Adipocyte (in vitro differentiated cells): ENCODE data around the gene PCDHA3.
"Not testable (repeated sequence)": the region's sequence is repeated elsewhere in the genome, so short reads cannot be mapped to it uniquely, and the experiment has no call there.

Source experiments
- DNase-seq: peaks from one replicate; pipeline ENCODE4 v3.0.0-alpha.2; 2015; ENCODE audit warnings: low read depth
- H3K27me3 ChIP-seq: replicated peaks from 2 replicates; pipeline ENCODE4 v1.7.0; 2013; ENCODE audit warnings: mild to moderate bottlenecking, low read length, moderate library complexity; ENCODE audit not compliant: control insufficient read depth, insufficient read depth
- H3K36me3 ChIP-seq: 2 replicates; pipeline ENCODE4 v1.7.0; 2013; ENCODE audit warnings: low read length, mild to moderate bottlenecking, moderate library complexity; ENCODE audit not compliant: control insufficient read depth, insufficient read depth, severe bottlenecking
- H3K4me1 ChIP-seq: 2 replicates; pipeline ENCODE4 v1.7.0; 2013; ENCODE audit warnings: mild to moderate bottlenecking, low read length, moderate library complexity; ENCODE audit not compliant: control insufficient read depth, insufficient read depth
- H3K4me3 ChIP-seq: 2 replicates; pipeline ENCODE4 v1.7.0; 2013; ENCODE audit warnings: mild to moderate bottlenecking, low read length, moderate library complexity
- H3K9ac ChIP-seq: 2 replicates; pipeline ENCODE4 v1.7.0; 2013; ENCODE audit warnings: mild to moderate bottlenecking, low read length, moderate library complexity
- H3K9me3 ChIP-seq: 2 replicates; pipeline ENCODE4 v1.7.0; 2013; ENCODE audit warnings: mild to moderate bottlenecking, low read length, moderate library complexity; ENCODE audit not compliant: control insufficient read depth

PCDHA3 gene

DNA sequence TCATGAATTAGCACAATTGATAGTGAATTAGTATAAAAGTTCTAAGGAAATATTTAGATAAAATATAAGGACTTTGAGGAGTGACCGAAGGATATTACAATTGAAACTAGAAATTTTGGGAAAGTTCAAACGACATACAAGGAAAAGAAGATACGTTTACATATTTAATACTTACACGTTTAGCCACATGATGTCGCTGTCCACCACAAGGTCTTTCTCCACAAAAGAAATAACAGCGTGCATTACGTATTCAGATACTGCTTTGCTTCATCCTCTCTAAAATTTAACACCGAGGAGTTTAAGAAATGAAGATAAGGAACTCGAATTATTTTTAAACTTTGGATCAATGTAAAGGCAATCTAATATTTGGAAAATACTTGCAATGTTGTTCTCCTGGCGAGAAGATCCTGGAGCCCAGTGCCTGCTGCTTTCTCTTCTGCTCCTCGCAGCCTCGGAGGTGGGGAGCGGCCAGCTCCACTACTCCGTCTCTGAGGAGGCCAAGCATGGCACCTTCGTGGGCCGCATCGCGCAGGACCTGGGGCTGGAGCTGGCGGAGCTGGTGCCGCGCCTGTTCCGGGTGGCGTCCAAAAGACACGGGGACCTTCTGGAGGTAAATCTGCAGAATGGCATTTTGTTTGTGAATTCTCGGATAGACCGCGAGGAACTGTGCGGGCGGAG is at the start of gene PCDHA3:
TSS of gene PCDHA3 (plus strand) at position 242 of the 678 bp plus-strand sequence.
- Histone ChIP-seq H3K9ac (no peak within 1 kb of the TSS), H3K4me3 (peak within 1 kb of the TSS; percentile 69), H3K36me3 (no peaks in the 10 kb centered on the region), H3K4me1 (no peaks in the 10 kb centered on the region), H3K9me3 (peaks cover 33% of the 10 kb centered on the region), H3K27me3 (no peaks in the 10 kb centered on the region)
- DNase-seq, result peak; percentile 2

DNA sequence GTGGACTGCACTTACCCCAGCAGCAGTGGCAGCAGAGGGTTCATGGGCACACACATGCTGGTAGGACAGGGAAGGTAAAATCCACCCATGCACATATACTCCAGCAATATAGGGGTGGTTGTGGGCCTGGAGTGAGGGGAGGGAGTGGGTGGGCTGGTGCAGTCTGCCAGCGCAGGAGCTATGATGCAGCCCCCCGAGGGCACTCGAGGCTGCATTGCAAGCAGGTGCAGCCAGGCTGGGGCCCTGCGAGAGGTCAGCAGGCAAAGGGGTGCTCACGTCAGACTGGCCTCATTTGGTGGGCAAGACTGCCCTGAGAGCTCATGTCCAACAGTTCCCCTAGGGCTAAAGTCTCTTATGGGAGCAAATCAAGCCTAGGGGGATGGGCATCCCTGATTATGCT is 47.3 kb upstream of the PCDHA3 start:
- DNase-seq, result no peak
- Histone ChIP-seq H3K36me3 (no peaks in the 10 kb centered on the region), H3K9me3 (peaks cover 71% of the 10 kb centered on the region), H3K4me3 (no peak overlapping the region), H3K9ac (no peak overlapping the region), H3K4me1 (no peaks in the 10 kb centered on the region), H3K27me3 (no peaks in the 10 kb centered on the region)

DNA sequence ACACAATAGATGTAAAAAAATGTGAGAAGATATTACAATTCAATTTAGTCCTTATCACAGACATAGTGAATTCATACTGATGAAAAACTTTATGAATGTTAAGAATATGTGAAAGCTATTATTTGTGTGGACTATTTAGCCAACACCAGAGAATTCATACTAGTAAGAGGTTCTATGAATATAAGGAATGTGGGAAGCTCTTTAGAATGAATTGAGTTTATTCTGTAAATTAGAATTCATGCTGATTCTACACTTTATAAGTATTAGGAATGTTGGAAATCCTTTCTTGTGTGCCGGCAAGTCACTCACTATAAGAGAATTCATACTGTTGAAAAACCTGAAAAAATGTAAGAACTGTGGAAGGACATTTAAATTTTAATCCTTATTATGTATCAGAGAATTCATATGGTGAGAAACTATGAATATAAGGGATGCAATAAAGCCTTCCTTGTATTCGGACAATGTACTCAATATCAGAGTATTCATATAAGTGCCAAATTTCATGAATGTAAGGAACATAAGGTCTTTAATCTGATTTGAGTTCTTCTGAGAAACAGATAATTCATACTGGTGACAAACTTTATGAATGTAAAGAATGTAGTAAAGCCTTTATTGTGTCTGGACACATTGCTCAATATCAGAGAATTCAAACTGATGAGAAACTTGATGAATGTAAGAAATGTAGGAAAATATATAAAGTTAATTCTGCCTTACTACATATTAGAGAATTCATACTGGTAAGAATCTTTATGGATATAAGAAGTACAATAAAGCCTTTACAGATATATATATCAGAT is 36.5 kb upstream of the PCDHA3 start:
- no peak for DNase-seq
- H3K27me3 ChIP-seq, result no peaks in the 10 kb centered on the region
- H3K36me3 ChIP-seq, result no peaks in the 10 kb centered on the region
- H3K9me3 ChIP-seq, result peaks cover 83% of the 10 kb centered on the region
- H3K9ac ChIP-seq, result no peak overlapping the region
- H3K4me3 ChIP-seq, result peak overlapping the region; percentile 15
- no peaks in the 10 kb centered on the region for H3K4me1 ChIP-seq

DNA sequence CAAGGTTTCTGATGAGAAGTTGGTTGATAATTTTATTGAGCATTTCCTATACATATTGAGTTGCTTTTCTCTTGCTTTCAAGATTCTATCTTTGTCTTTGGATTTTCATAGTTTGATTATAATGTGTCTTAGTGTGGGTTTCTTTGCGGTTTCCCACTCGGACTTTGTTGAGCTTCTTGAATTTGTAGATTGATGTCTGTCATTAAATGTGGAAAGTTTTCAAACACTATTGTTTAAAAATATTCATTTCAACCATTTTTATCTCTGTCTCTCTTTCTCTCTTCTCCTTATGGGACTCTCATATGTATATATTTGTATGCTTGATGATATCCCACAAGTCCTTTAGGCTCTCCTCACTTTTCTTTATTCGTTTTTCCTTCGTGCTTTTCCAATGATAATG is 33.4 kb upstream of the PCDHA3 start:
- H3K4me1 ChIP-seq, result no peaks in the 10 kb centered on the region
- no peak overlapping the region for H3K9ac ChIP-seq
- peaks cover 98% of the 10 kb centered on the region for H3K9me3 ChIP-seq
- H3K4me3 ChIP-seq, result peak overlapping the region; percentile 52
- no peak for DNase-seq
- no peaks in the 10 kb centered on the region for H3K36me3 ChIP-seq
- no peaks in the 10 kb centered on the region for H3K27me3 ChIP-seq

DNA sequence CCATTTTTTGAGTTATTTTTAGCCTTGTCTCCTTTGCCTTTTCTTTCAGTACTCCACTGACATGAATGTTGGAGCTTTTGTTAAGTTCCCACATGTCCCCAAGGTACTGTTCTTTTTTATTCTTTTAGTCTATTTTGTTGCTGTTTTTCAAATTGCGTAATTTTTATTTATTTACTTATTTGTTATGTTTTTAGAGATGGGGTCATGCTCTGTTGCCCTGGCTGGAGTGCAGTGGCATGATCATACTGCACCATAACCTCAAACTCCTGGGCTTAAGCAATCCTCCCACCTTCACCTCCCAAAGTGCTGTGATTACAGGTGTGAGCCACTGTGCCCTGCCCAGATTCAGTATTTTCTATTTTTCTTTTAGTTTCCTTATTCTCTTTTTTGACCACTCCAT is 20.3 kb upstream of the PCDHA3 start:
- Histone ChIP-seq H3K4me3 (no peak overlapping the region), H3K36me3 (no peaks in the 10 kb centered on the region), H3K9ac (no peak overlapping the region), H3K9me3 (peaks cover 68% of the 10 kb centered on the region), H3K27me3 (no peaks in the 10 kb centered on the region), H3K4me1 (no peaks in the 10 kb centered on the region)
- no peak for DNase-seq

DNA sequence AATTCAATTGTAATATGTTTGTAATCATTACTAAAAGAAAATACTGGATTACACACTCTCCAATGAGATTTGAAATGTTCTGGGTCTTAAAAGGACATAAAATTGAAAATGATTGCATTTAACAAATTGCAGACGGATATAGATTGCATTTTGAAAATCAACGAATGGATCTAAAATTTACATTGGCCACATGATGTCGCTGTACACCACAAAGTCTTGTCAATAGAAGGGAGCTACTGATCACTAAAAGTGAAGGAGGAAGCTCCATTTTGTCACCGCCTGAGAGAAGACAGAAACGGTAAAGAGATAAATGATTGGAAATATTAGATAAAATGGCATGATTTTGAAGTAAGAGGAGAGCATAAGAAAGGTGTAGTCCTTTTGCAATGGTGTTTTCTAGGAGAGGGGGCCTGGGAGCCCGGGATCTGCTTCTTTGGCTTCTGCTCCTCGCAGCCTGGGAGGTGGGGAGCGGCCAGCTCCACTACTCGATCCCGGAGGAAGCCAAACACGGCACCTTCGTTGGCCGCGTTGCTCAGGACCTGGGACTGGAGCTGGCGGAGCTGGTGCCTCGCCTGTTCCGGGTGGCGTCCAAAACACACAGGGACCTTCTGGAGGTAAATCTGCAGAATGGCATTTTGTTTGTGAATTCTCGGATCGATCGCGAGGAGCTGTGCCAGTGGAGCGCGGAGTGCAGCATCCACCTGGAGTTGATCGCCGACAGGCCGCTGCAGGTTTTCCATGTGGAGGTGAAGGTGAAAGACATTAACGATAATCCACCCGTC is 14.8 kb upstream of the PCDHA3 start, which contains the start of gene PCDHA1:
TSS of gene PCDHA1 (plus strand) at position 236 of the 782 bp plus-strand sequence.
- Histone ChIP-seq H3K4me1 (no peaks in the 10 kb centered on the region), H3K36me3 (no peaks in the 10 kb centered on the region), H3K9me3 (peaks cover 77% of the 10 kb centered on the region), H3K27me3 (no peaks in the 10 kb centered on the region), H3K9ac (no peak within 1 kb of the TSS), H3K4me3 (no peak within 1 kb of the TSS)
- DNase-seq, result no peak

DNA sequence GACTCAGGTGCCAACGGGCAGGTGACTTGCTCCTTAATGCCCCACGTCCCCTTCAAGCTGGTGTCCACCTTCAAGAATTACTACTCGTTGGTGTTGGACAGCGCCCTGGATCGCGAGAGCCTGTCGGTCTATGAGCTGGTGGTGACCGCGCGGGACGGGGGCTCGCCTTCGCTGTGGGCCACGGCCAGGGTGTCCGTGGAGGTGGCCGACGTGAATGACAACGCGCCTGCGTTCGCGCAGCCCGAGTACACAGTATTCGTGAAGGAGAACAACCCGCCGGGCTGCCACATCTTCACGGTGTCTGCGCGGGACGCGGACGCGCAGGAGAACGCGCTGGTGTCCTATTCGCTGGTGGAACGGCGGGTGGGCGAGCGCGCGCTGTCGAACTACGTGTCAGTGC is 13.4 kb upstream of the PCDHA3 start:
- peaks cover 77% of the 10 kb centered on the region for H3K9me3 ChIP-seq
- H3K4me1 ChIP-seq, H3K9ac ChIP-seq, H3K4me3 ChIP-seq, H3K36me3 ChIP-seq, DNase-seq, H3K27me3 ChIP-seq: not testable (repeated sequence)

DNA sequence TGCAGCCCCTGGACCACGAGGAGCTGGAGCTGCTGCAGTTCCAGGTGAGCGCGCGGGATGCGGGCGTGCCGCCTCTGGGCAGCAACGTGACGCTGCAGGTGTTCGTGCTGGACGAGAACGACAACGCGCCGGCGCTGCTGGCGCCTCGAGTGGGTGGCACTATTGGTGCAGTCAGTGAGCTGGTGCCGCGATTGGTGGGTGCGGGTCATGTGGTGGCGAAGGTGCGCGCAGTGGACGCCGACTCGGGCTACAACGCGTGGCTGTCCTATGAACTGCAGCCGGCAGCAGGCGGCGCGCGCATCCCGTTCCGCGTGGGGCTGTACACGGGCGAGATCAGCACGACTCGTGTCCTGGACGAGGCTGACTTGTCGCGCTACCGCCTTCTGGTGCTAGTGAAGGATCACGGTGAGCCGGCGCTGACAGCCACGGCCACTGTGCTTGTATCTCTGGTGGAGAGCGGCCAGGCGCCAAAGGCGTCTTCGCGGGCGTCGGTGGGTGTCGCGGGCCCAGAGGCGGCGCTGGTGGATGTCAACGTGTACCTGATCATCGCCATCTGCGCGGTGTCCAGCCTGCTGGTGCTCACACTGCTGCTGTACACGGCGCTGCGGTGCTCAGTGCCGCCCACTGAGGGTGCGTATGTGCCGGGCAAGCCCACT is 12.9 kb upstream of the PCDHA3 start:
- H3K27me3 ChIP-seq, H3K4me3 ChIP-seq, DNase-seq, H3K4me1 ChIP-seq, H3K36me3 ChIP-seq, H3K9ac ChIP-seq: not testable (repeated sequence)
- H3K9me3 ChIP-seq, result peaks cover 83% of the 10 kb centered on the region

DNA sequence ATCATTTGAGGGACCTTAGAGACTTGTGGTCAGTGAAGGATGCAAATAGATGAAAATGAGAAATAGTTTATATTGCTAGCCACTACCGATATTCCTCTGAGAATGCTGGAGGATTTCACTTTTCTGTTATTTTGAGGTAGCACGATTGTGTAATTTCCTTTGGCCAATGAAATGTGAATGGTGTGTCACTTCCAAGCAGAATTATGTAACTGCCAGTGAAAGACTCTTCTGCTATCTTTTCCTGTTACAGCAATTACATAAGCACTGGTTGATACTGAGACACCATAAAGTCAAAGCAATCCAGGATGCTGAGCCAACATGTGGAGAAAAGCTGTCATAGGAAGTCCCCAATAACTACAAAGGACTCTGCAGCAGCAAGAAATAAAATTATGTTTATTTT is 9.8 kb upstream of the PCDHA3 start:
- Histone ChIP-seq H3K27me3 (no peaks in the 10 kb centered on the region), H3K4me1 (no peaks in the 10 kb centered on the region), H3K9ac (no peak overlapping the region), H3K4me3 (no peak overlapping the region), H3K36me3 (no peaks in the 10 kb centered on the region), H3K9me3 (peaks cover 89% of the 10 kb centered on the region)
- no peak for DNase-seq

DNA sequence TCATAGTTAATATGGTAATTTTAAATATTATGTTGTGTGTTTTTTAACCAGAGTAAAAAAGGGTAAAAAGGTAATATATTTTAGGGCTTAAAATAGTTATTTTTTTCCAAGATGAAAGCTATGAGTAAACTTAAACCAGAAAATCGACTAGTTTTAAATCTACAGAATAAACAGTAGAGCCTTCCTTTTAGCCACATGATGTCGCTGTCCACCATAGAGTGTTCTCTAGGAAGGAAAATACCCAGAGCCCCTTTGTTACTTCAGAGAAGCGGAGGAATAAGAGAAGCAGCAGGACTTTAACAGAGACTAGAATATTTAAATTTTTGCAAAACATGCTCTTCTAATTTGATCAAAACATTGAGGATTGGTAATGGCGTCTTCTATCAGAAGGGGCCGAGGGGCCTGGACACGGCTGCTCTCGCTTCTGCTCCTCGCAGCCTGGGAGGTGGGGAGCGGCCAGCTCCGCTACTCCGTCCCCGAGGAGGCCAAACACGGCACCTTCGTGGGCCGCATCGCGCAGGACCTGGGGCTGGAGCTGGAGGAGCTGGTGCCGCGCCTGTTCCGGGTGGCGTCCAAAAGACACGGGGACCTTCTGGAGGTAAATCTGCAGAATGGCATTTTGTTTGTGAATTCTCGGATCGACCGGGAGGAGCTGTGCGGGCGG is 6.1 kb upstream of the PCDHA3 start, which contains the start of gene PCDHA2:
TSS of gene PCDHA2 (plus strand) at position 258 of the 664 bp plus-strand sequence.
- Histone ChIP-seq H3K27me3 (no peaks in the 10 kb centered on the region), H3K9me3 (peaks cover 60% of the 10 kb centered on the region), H3K9ac (no peak within 1 kb of the TSS), H3K4me3 (no peak within 1 kb of the TSS), H3K36me3 (no peaks in the 10 kb centered on the region), H3K4me1 (no peaks in the 10 kb centered on the region)
- peak; percentile 40 for DNase-seq
